IPS-20b (cell line): ENCODE results near the gene OR2AK2.

Experiments used
- H3K27ac ChIP-seq: one replicate; pipeline ENCODE4 v1.5.1; 2013; ENCODE audit warnings: low read length
- H3K27me3 ChIP-seq: 2 replicates; pipeline ENCODE4 v1.6.1; 2013; ENCODE audit warnings: mild to moderate bottlenecking, low read length, inconsistent platforms; ENCODE audit not compliant: insufficient read depth
- H3K36me3 ChIP-seq: 2 replicates; pipeline ENCODE4 v1.6.1; 2013; ENCODE audit warnings: low read depth, mild to moderate bottlenecking, inconsistent platforms, low read length, moderate library complexity; ENCODE audit not compliant: insufficient read depth
- H3K4me1 ChIP-seq: 2 replicates; pipeline ENCODE4 v1.6.1; 2013; ENCODE audit warnings: mild to moderate bottlenecking, control low read depth, inconsistent platforms, low read length, moderate library complexity; ENCODE audit not compliant: insufficient read depth
- H3K4me3 ChIP-seq: 2 replicates; pipeline ENCODE4 v1.5.1; 2013; ENCODE audit warnings: mild to moderate bottlenecking, low read length, inconsistent platforms
- H3K9ac ChIP-seq: 2 replicates; pipeline ENCODE4 v1.6.1; 2013; ENCODE audit warnings: low read depth, mild to moderate bottlenecking, inconsistent platforms, low read length, moderate library complexity
- H3K9me3 ChIP-seq: 2 replicates; pipeline ENCODE4 v1.6.1; 2013; ENCODE audit warnings: mild to moderate bottlenecking, low read depth, low read length, inconsistent platforms; ENCODE audit not compliant: insufficient read depth

Gene OR2AK2

GRCh38 chr1:247962911-247963588 lies 2.0 kb upstream of the OR2AK2 start:
- Histone ChIP-seq H3K27me3 (no peaks in the 10 kb centered on the region), H3K27ac (no peak overlapping the region), H3K36me3 (no peaks in the 10 kb centered on the region), H3K4me3 (no peak overlapping the region), H3K4me1 (no peaks in the 10 kb centered on the region), H3K9ac (no peak overlapping the region), H3K9me3 (peaks cover 61% of the 10 kb centered on the region)

GRCh38 chr1:247966532-247967204 lies 1.6 kb downstream of the OR2AK2 start:
- Histone ChIP-seq H3K9ac (no peak overlapping the region), H3K27ac (no peak overlapping the region), H3K27me3 (no peaks in the 10 kb centered on the region), H3K9me3 (peaks cover 74% of the 10 kb centered on the region), H3K4me1 (no peaks in the 10 kb centered on the region), H3K4me3 (no peak overlapping the region), H3K36me3 (no peaks in the 10 kb centered on the region)

- Histone ChIP-seq H3K4me3 (no peak overlapping the region), H3K9ac (no peak overlapping the region), H3K36me3 (no peaks in the 10 kb centered on the region), H3K27ac (no peak overlapping the region), H3K27me3 (no peaks in the 10 kb centered on the region), H3K9me3 (peaks cover 91% of the 10 kb centered on the region), H3K4me1 (no peaks in the 10 kb centered on the region)
These were observed 28.0 kb downstream of the OR2AK2 start for GRCh38 chr1:247992986-247993385.

DNA sequence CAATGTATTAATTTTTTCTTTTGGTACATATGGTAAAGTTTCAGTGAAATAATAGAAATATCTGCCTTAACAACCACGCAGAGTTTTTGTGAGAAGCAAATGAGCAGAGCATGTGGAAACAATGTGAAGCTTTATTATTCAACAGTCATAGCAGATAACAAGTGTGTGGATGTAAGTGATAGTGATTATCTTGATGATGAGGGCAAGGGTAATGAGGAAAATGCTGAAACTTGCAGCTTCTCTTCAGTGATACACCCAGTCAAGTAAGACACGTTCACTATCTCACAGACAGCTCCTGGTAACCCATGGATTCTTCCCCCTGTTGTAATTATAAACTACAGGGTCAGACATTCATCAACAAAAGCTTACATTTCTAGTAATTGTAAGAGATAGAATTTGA lies 33.8 kb downstream of the OR2AK2 start:
- H3K9me3 ChIP-seq: peaks cover 88% of the 10 kb centered on the region
- H3K9ac ChIP-seq: no peak overlapping the region
- H3K27ac ChIP-seq: no peak overlapping the region
- no peaks in the 10 kb centered on the region for H3K27me3 ChIP-seq
- H3K36me3 ChIP-seq: no peaks in the 10 kb centered on the region
- H3K4me1 ChIP-seq: no peaks in the 10 kb centered on the region
- no peak overlapping the region for H3K4me3 ChIP-seq

- Histone ChIP-seq H3K27me3 (no peaks in the 10 kb centered on the region), H3K9ac (no peak overlapping the region), H3K4me1 (no peaks in the 10 kb centered on the region), H3K27ac (no peak overlapping the region), H3K9me3 (peaks cover 90% of the 10 kb centered on the region), H3K4me3 (no peak overlapping the region), H3K36me3 (no peaks in the 10 kb centered on the region)
These were observed 35.1 kb downstream of the OR2AK2 start for GRCh38 chr1:248000169-248000568.

- no peak overlapping the region for H3K27ac ChIP-seq
- no peaks in the 10 kb centered on the region for H3K27me3 ChIP-seq
- H3K9ac ChIP-seq: no peak overlapping the region
- H3K36me3 ChIP-seq: no peaks in the 10 kb centered on the region
- H3K4me1 ChIP-seq: no peaks in the 10 kb centered on the region
- H3K9me3 ChIP-seq: peaks cover 94% of the 10 kb centered on the region
- no peak overlapping the region for H3K4me3 ChIP-seq
These were observed 42.7 kb downstream of the OR2AK2 start for GRCh38 chr1:248007778-248008177.

DNA sequence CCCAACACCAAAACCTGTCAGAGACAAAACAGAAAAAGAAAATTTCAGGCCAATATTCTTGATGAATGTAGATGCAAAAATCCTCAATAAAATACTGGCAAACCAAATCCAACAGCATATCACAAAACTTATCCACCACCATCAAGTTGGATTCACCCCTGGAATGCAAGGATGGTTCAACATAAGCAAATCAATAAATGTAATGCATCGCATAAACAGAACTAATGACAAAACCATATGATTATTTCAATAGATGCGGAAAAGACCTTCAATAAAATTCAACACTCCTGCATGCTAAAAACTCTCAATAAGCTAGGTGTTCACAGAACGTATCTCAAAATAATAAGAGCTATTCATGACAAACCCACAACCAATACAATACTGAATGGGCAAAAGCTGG lies 44.6 kb downstream of the OR2AK2 start:
- no peak overlapping the region for H3K4me3 ChIP-seq
- no peak overlapping the region for H3K27ac ChIP-seq
- no peaks in the 10 kb centered on the region for H3K27me3 ChIP-seq
- H3K36me3 ChIP-seq: no peaks in the 10 kb centered on the region
- H3K4me1 ChIP-seq: no peaks in the 10 kb centered on the region
- peaks cover 92% of the 10 kb centered on the region for H3K9me3 ChIP-seq
- no peak overlapping the region for H3K9ac ChIP-seq

DNA sequence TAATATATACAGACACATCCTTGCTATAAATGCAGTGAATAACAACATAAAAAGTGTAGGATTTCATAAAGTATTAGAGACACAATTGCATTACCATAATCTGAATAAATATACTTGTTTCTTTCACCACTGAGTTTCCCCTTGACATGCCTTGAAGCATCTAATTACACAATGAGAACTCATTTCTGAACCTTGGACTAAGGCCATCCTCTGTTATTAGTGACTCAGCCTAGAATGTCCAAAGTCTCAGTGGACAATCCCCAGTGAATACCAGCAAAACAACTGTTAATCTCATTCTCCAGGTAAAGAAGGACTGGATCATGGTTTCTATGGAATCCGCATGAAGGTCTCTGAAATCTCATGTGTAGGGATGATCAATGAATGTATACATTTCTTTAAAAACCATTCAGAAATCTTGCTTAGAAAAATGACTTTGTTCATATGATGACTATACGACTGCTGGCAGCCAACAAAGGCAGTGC lies 48.2 kb downstream of the OR2AK2 start, which contains the start of gene OR2L5:
TSS of gene OR2L5 (plus strand) at position 432 of the 482 bp plus-strand sequence. CDS start 8,288 bp downstream, outside the sequence.
- Histone ChIP-seq H3K4me3 (no peak within 1 kb of the TSS; the same call in 1 of the 2 replicates), H3K27me3 (no peaks in the 10 kb centered on the region), H3K36me3 (no peaks in the 10 kb centered on the region), H3K9ac (no peak within 1 kb of the TSS), H3K9me3 (peaks cover 88% of the 10 kb centered on the region), H3K4me1 (no peaks in the 10 kb centered on the region), H3K27ac (no peak within 1 kb of the TSS)

DNA sequence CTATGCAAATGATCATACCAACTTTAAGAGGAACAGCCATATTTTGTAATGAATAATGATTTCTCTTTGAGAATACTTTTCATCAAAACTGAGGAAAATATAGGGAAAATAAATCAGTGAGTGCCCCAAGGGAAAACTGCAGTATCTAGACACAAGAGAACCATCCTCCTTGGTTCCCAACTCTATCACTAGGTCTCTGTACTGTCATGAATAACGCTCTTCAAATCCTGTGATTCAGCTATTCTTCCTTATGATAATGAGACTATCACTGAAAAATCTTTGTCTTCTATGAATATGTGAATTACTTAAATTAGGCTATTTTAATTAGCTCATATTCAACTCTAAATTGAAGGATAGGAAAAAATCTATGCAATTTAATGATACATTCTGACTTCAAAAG lies 50.8 kb downstream of the OR2AK2 start:
- peaks cover 88% of the 10 kb centered on the region for H3K9me3 ChIP-seq
- no peaks in the 10 kb centered on the region for H3K4me1 ChIP-seq
- no peak overlapping the region for H3K9ac ChIP-seq
- H3K27ac ChIP-seq: no peak overlapping the region
- no peaks in the 10 kb centered on the region for H3K36me3 ChIP-seq
- H3K27me3 ChIP-seq: no peaks in the 10 kb centered on the region
- H3K4me3 ChIP-seq: no peak overlapping the region
